HG03066 (cell line): ENCODE measurements around the gene TMED9.
"Not testable (repeated sequence)": the region's sequence is repeated elsewhere in the genome, so short reads cannot be mapped to it uniquely, and the experiment has no call there.

Source experiments
- ATAC-seq: cut with Tn5 transposase; IDR thresholded peaks from one replicate; pipeline ENCODE4 v1.9.1; 2021; ENCODE audit warnings: low read depth; ENCODE audit not compliant: unreplicated experiment

Gene TMED9

DNA sequence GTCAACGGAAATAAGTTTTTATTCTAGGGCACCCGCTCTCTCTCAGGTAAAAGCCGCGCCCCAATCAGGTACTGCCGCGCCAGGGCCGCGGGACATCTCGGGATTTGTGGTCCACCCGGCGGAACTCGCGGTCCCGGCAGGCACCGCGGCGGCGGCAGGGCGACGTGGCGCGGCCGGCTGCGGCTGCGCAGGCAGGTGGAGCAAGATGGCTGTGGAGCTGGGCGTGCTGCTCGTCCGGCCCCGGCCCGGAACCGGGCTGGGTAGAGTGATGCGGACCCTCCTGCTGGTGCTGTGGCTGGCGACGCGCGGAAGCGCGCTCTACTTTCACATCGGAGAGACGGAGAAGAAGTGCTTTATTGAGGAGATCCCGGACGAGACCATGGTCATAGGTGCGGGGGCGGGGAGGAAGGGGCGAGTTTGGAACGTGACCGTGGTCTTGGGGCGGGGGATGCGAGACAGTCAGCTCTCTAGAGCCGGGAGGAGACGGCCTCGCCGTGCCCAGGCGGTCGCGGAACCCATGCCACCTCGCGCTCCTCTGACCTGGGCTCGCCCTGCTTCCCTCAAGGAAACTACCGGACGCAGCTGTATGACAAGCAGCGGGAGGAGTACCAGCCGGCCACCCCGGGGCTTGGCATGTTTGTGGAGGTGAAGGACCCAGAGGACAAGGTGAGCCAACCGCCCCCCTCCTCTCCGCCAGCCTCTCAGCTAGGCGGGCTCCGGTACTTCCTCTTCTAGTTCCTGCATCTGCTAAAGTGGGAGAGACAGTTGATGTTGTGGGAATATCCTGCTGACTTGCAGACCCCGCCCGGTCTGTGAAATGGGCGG, at the start of gene TMED9:
Gene TMED9, plus strand, starts transcription at position 194 of the 825 bp plus-strand sequence. Its CDS starts 12 bp downstream, at position 206.
- ATAC-seq = peak; percentile 91

DNA sequence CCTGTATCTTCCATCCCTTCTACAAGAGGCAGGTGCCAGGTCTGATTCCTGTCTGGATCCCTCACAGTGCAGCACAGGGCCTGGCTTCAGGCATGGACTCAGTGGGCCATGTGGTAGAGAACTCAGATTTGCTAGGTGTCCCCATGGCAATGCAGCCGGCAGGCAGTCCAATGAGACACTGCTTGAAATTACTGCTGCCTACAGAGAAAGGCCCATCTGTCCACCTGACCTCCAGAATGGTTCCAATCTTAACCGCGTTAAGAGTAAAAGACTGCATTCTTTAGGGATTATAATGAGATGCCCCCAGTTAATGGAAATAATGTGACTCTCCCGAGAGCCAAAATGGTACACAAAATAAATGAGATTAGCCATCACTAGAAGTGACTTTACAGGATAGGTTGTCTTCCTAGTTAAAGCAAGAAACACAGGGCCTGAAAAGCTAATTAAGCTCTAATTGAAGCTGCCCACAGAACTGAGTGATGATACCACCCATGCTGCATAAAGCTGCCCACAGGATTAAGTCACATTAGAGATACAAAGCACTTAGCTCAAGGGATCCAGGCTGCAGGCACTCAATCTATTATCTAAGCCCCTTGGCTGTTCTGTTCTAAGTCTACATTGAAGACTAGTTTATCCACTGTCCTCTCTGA, 49.1 kb upstream of the TMED9 start:
- ATAC-seq = no peak

DNA sequence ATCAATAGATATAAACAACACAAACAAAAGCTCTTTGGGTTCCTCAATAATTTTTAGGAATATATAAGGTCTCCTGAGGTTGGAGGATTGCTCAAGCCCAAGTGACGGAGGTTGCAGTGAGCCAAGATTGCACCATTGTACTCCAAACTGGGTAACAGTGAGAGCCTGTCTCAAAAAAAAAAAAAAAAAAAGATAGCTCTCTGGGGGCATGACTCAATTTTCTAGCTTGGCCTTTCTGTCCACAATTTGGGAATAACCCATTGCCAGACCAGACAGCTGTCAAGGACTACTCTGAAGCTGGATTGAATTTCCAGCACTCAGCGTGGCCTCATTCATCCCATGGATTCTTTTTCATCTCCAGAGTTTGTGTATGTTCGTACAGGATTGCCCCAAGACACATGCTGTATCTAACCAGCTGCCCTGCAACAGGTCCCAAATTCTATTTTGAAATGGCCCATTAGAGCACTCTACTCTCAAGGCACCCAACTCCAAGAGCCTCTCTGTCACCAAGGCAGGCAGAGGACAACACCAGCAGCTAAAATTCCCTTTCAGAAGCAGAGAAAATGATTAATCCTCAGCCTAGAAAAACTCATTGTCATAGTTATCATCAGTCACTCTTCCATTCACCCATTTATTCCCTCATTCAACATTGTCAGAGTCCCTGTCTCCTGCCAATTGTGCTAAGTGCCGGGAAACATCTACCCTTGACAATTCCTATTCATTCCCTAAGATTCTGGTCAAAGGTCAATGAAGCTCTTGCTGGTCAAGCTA, 46.3 kb upstream of the TMED9 start:
- ATAC-seq = no peak

GRCh38 chr5:177546258-177546741, 45.7 kb upstream of the TMED9 start:
- ATAC-seq = no peak

DNA sequence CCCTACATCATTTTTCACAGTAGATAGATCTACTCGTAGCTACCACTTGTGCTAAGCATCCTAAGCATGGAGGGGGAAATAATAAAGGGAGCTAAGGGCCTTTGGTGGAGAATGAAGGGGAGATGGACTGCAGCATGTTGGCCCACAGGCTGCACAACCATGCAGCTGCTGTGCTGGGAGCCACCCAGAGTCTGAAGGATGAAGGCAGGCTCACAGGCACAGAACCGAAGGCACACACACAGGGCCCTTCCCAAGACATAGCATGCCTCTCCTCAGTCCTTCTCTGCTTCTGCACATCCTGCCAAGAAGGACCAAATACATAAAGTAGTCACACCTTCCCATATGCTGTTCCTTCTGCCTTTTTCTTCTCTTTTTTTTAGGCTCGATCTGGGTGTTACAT, 44.3 kb upstream of the TMED9 start:
- no peak for ATAC-seq

- no peak for ATAC-seq
These were observed 43.5 kb upstream of the TMED9 start for GRCh38 chr5:177548495-177548894.

GRCh38 chr5:177550122-177550521, 41.9 kb upstream of the TMED9 start:
- no peak for ATAC-seq

DNA sequence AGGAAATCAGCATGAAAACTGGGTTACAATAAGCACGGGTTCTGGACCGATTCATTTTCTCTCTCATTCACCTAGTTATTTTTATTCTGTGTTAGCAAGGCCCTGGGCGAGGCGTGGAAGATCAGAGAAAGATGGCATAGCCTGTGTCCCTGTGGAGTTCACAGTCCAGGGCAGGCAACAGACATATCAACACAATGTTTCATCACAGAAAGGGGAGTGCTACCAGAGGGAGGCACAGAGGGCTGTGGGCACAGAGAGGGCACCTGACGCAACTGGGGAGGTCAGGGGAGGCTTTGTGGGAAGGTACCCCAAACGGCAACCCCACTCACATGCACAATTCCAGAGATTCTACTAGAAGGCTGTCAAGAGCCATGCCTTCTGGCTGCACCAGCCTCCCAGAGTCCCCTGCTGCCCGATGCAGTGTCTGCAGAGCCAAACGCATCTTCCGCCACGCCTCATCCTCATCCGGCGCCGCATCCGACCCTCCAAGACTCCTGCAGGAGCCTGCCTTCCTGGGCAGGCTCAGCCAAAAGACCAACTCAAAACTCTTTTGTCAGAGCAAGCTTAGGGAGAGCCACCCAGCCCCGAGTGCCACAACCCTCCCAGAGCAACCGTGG, 39.1 kb upstream of the TMED9 start:
- no peak for ATAC-seq

- peak; percentile 36 for ATAC-seq
These were observed 38.2 kb upstream of the TMED9 start for GRCh38 chr5:177553671-177554429.

DNA sequence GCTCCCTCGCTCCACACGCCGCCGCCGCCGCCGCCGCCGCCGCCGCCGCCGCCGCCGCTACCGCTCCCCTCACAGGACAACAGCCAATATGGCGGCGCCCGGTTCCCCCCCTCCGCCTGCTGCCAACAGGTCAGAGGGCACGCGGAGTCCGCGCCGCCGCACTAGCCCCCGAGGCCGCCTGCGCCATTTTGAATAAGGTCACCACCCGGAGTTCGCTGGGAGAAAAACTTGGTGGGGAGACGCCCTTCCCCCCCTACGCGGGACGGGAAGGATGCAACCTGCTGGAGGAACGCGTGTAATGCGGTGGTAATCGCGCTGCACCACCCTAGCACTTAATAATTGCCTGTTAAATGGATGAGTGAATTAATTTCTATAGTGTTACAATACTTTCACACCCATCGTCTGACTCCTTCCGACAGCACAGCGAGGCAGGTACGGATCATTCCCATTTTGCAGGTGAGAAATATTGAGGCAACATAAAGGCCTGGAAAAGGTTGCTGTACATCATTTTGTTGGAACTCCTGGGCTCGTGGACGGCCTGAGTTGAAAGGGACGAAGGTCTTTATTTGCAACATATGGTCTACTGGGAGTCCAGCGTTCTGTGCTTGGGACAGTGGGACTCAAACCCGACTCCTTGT, 37.4 kb upstream of the TMED9 start, which contains the start of gene FAM193B:
Gene FAM193B, minus strand, starts transcription at position 90 of the 638 bp plus-strand sequence. CDS start 105 bp downstream, outside the sequence.
- ATAC-seq = peak; percentile 93

GRCh38 chr5:177555228-177555627, 36.8 kb upstream of the TMED9 start:
- ATAC-seq = no peak

DNA sequence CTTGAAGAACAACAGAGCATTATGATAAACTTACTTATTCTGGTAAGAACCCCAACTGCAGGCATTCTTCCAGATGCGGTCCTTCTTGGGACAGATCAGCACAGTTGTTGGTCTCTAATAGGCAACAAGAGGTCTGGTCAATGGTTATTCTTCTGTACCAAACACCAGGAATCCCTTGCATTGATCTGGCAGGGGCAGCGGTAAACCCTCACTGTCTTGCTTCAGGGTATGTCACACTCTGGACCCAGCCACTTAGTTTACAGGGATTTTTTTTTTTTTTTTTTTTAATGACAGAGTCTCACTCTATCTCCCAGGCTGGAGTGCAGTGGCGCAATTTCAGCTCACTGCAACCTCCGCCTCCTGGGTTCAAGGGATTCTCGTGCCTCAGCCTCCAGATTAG, 36.3 kb upstream of the TMED9 start:
- ATAC-seq = no peak

GRCh38 chr5:177557041-177557647, 34.9 kb upstream of the TMED9 start:
- no peak for ATAC-seq

DNA sequence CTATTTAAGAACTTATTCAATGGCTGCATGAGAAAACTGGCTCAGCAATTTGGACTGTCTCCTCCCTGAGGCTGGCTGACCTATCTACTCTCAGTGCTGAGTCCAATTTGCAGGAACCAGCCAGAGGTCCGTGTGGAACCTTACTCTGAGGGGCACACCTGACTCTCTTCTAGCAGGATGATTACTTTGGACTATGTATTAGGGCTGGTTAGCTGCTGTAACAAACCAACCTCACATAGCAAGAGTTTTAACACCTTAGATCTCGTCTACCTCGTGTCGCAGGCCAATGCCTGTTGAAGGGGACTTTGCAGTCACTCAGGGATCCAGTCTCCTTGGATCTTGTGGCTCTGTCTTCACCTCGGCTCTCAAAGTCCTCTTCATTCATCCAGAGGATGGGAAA, 34.2 kb upstream of the TMED9 start:
- ATAC-seq = no peak

GRCh38 chr5:177559446-177559941, 32.5 kb upstream of the TMED9 start:
- ATAC-seq = not testable (repeated sequence)

DNA sequence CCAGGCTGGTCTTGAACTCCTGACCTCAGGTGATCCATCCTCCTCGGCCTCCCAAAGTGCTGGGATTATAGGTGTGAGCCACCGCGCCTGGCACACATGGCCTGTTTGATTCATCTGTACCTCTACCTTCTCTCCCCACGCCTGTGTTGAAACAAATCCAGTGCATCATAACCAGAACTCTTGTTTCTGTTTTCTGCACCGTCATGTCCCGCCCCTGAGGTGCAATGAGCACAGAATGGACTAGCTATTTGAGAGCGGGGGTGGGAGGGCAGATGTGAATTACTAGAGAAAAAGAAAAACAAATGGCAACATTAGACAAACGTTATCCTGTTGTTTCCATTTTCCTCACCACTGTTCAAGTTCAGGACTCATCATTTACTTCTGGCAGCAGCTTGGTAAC, 27.0 kb upstream of the TMED9 start:
- ATAC-seq = no peak

DNA sequence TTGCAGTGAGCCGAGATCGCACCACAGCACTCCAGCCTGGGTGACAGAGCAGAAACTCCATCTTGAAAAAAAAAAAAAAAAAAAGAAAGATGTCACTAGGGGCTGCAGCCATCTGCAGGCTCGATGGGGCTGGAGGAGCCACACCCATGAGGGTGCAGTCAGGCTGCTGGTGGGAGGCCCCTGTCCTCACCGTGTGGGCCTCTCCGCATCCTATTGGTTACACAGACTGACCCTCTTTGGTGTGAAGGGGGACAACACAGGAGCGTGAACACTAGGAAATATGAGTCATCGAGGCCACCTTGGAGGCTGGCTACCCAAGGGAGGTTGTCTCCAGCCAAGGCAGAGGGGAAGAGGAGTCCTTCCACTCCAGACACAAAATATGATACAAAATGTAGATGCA, 23.7 kb upstream of the TMED9 start:
- ATAC-seq = no peak

GRCh38 chr5:177569894-177570293, 22.1 kb upstream of the TMED9 start:
- ATAC-seq = no peak

- no peak for ATAC-seq
These were observed 16.5 kb upstream of the TMED9 start for GRCh38 chr5:177575488-177575887.
